Mesendoderm (in vitro differentiated cells): Measurements from ENCODE around the gene BCO1.

Source experiments
- DNase-seq: peaks from one replicate; pipeline ENCODE4 v3.0.0; 2013
- H2AK5ac ChIP-seq: 2 replicates; pipeline ENCODE4 v1.6.1; 2013; ENCODE audit warnings: low read length, inconsistent platforms
- H2BK120ac ChIP-seq: 2 replicates; pipeline ENCODE4 v1.6.1; 2013; ENCODE audit warnings: low read depth, mild to moderate bottlenecking, low read length, moderate library complexity, mixed read lengths
- H2BK15ac ChIP-seq: replicated peaks from 2 replicates; pipeline ENCODE4 v1.6.1; 2013; ENCODE audit warnings: low read depth, mild to moderate bottlenecking, moderate library complexity
- H2BK5ac ChIP-seq: 2 replicates; pipeline ENCODE4 v1.6.1; 2013; ENCODE audit warnings: low read length, inconsistent platforms
- H3K18ac ChIP-seq: 2 replicates; pipeline ENCODE4 v1.6.1; 2013; ENCODE audit warnings: mild to moderate bottlenecking, low read length, mixed read lengths
- H3K23ac ChIP-seq: one replicate; pipeline ENCODE4 v1.6.1; 2013; ENCODE audit warnings: low read length
- H3K27ac ChIP-seq: 2 replicates; pipeline ENCODE4 v1.5.1; 2013; ENCODE audit warnings: low read depth, mild to moderate bottlenecking, inconsistent platforms, low read length, moderate library complexity
- H3K27me3 ChIP-seq: 2 replicates; pipeline ENCODE4 v1.6.1; 2013; ENCODE audit warnings: low read length, control low read depth, mild to moderate bottlenecking, inconsistent platforms; ENCODE audit not compliant: insufficient read depth, poor library complexity
- H3K36me3 ChIP-seq: 2 replicates; pipeline ENCODE4 v1.6.1; 2013; ENCODE audit warnings: low read length, inconsistent platforms; ENCODE audit not compliant: control insufficient read depth, insufficient read depth
- H3K4ac ChIP-seq: one replicate; pipeline ENCODE4 v1.6.1; 2013; ENCODE audit warnings: low read depth, mild to moderate bottlenecking, low read length, moderate library complexity
- H3K4me1 ChIP-seq: 2 replicates; pipeline ENCODE4 v1.6.1; 2013; ENCODE audit warnings: low read depth, low read length, inconsistent platforms; ENCODE audit not compliant: control insufficient read depth
- H3K4me2 ChIP-seq: 2 replicates; pipeline ENCODE4 v1.6.1; 2013; ENCODE audit warnings: low read length
- H3K4me3 ChIP-seq: 2 replicates; pipeline ENCODE4 v1.5.1; 2013; ENCODE audit warnings: mild to moderate bottlenecking, low read length
- H3K56ac ChIP-seq: one replicate; pipeline ENCODE4 v1.6.1; 2013; ENCODE audit warnings: low read length
- H3K79me1 ChIP-seq: 2 replicates; pipeline ENCODE4 v1.6.1; 2013; ENCODE audit warnings: low read length, inconsistent platforms
- H3K79me2 ChIP-seq: 2 replicates; pipeline ENCODE4 v1.6.1; 2013; ENCODE audit warnings: mild to moderate bottlenecking, low read length; ENCODE audit not compliant: control insufficient read depth, insufficient read depth
- H3K9ac ChIP-seq: 2 replicates; pipeline ENCODE4 v1.6.1; 2013; ENCODE audit warnings: low read length, inconsistent platforms
- H4K5ac ChIP-seq: one replicate; pipeline ENCODE4 v1.6.1; 2013; ENCODE audit warnings: low read length
- H4K8ac ChIP-seq: one replicate; pipeline ENCODE4 v1.6.1; 2013; ENCODE audit warnings: low read depth, mild to moderate bottlenecking, control low read depth, low read length, moderate library complexity
- WGBS: extraction: QIAGEN DNeasy Blood & Tissue Kit; methylation state at CpG from one replicate; pipeline ENCODE4 v1.1.7; 2013; ENCODE audit warnings: low lambda C conversion rate, missing lambda C conversion rate; ENCODE audit not compliant: insufficient coverage; ENCODE audit errors: extremely low coverage; 5-methylcytosine and 5-hydroxymethylcytosine counted together

Gene BCO1

GRCh38 chr16:81277541-81278080 is 39.1 kb downstream of the BCO1 start:
- no peak overlapping the region for H2BK5ac ChIP-seq
- no peak overlapping the region for H3K27ac ChIP-seq
- no peak overlapping the region for H4K8ac ChIP-seq
- no peak overlapping the region for H4K5ac ChIP-seq
- H3K4me1 ChIP-seq: no peaks in the 10 kb centered on the region
- H3K4ac ChIP-seq: no peak overlapping the region
- H2BK120ac ChIP-seq: no peak overlapping the region
- H3K79me2 ChIP-seq: no peaks in the 10 kb centered on the region
- H2AK5ac ChIP-seq: no peak overlapping the region
- no peak overlapping the region for H3K18ac ChIP-seq
- no peak for DNase-seq
- H3K23ac ChIP-seq: no peak overlapping the region
- no peak overlapping the region for H2BK15ac ChIP-seq
- no peak overlapping the region for H3K4me2 ChIP-seq
- no peaks in the 10 kb centered on the region for H3K27me3 ChIP-seq
- no peak overlapping the region for H3K9ac ChIP-seq
- H3K36me3 ChIP-seq: no peaks in the 10 kb centered on the region
- no peaks in the 10 kb centered on the region for H3K79me1 ChIP-seq
- no CpG with 5 or more reads among the region's 6 CpGs for WGBS
- H3K56ac ChIP-seq: no peak overlapping the region
- no peak overlapping the region for H3K4me3 ChIP-seq

GRCh38 chr16:81278526-81278925 is 40.0 kb downstream of the BCO1 start:
- H2AK5ac ChIP-seq: no peak overlapping the region
- H3K4me1 ChIP-seq: no peaks in the 10 kb centered on the region
- no peaks in the 10 kb centered on the region for H3K27me3 ChIP-seq
- no peak overlapping the region for H4K5ac ChIP-seq
- no peaks in the 10 kb centered on the region for H3K36me3 ChIP-seq
- H4K8ac ChIP-seq: no peak overlapping the region
- H2BK15ac ChIP-seq: no peak overlapping the region
- H3K4me3 ChIP-seq: no peak overlapping the region
- no peak overlapping the region for H3K27ac ChIP-seq
- no peak overlapping the region for H2BK120ac ChIP-seq
- H3K56ac ChIP-seq: no peak overlapping the region
- H3K23ac ChIP-seq: no peak overlapping the region
- H3K9ac ChIP-seq: no peak overlapping the region
- H2BK5ac ChIP-seq: no peak overlapping the region
- H3K79me1 ChIP-seq: no peaks in the 10 kb centered on the region
- DNase-seq: no peak
- H3K4ac ChIP-seq: no peak overlapping the region
- H3K79me2 ChIP-seq: no peaks in the 10 kb centered on the region
- no CpG with 5 or more reads among the region's 4 CpGs for WGBS
- H3K18ac ChIP-seq: no peak overlapping the region
- no peak overlapping the region for H3K4me2 ChIP-seq

- Histone ChIP-seq H3K4me2 (no peak overlapping the region), H3K18ac (no peak overlapping the region), H3K27me3 (no peaks in the 10 kb centered on the region), H3K9ac (no peak overlapping the region), H2BK120ac (no peak overlapping the region), H2AK5ac (no peak overlapping the region), H2BK5ac (no peak overlapping the region), H3K79me2 (no peaks in the 10 kb centered on the region), H3K79me1 (no peaks in the 10 kb centered on the region), H3K23ac (no peak overlapping the region), H3K36me3 (no peaks in the 10 kb centered on the region), H3K4me1 (no peaks in the 10 kb centered on the region), H3K4me3 (no peak overlapping the region), H4K8ac (no peak overlapping the region), H3K4ac (no peak overlapping the region), H2BK15ac (no peak overlapping the region), H3K56ac (no peak overlapping the region), H4K5ac (no peak overlapping the region), H3K27ac (no peak overlapping the region)
- DNase-seq: no peak
- WGBS: no CpG with 5 or more reads among the region's 4 CpGs
These were observed 40.9 kb downstream of the BCO1 start for GRCh38 chr16:81279392-81279791.

- Histone ChIP-seq H3K18ac (no peak overlapping the region), H2BK5ac (no peak overlapping the region), H3K79me2 (no peaks in the 10 kb centered on the region), H4K8ac (no peak overlapping the region), H3K4me2 (no peak overlapping the region), H3K36me3 (no peaks in the 10 kb centered on the region), H3K4me1 (no peaks in the 10 kb centered on the region), H3K23ac (no peak overlapping the region), H3K4ac (no peak overlapping the region), H4K5ac (no peak overlapping the region), H3K27me3 (no peaks in the 10 kb centered on the region), H2BK120ac (no peak overlapping the region), H3K27ac (no peak overlapping the region), H2BK15ac (no peak overlapping the region), H3K9ac (no peak overlapping the region), H3K79me1 (no peaks in the 10 kb centered on the region), H3K4me3 (no peak overlapping the region), H3K56ac (no peak overlapping the region), H2AK5ac (no peak overlapping the region)
- no peak for DNase-seq
- WGBS: no CpG with 5 or more reads among the region's 3 CpGs
These were observed 41.9 kb downstream of the BCO1 start for GRCh38 chr16:81280393-81280792.

GRCh38 chr16:81283044-81283443 is 44.6 kb downstream of the BCO1 start:
- no peak overlapping the region for H4K8ac ChIP-seq
- no peak overlapping the region for H3K4me3 ChIP-seq
- no peaks in the 10 kb centered on the region for H3K36me3 ChIP-seq
- no peak overlapping the region for H2BK15ac ChIP-seq
- no peak overlapping the region for H2AK5ac ChIP-seq
- H3K4me2 ChIP-seq: no peak overlapping the region
- H3K4ac ChIP-seq: no peak overlapping the region
- H2BK120ac ChIP-seq: no peak overlapping the region
- no peak overlapping the region for H3K56ac ChIP-seq
- no peaks in the 10 kb centered on the region for H3K27me3 ChIP-seq
- H3K79me1 ChIP-seq: no peaks in the 10 kb centered on the region
- no peak for DNase-seq
- WGBS: no CpG with 5 or more reads among the region's 3 CpGs
- no peaks in the 10 kb centered on the region for H3K79me2 ChIP-seq
- H3K9ac ChIP-seq: no peak overlapping the region
- no peak overlapping the region for H3K27ac ChIP-seq
- no peak overlapping the region for H3K23ac ChIP-seq
- no peak overlapping the region for H2BK5ac ChIP-seq
- no peak overlapping the region for H4K5ac ChIP-seq
- H3K18ac ChIP-seq: no peak overlapping the region
- no peaks in the 10 kb centered on the region for H3K4me1 ChIP-seq

GRCh38 chr16:81284995-81285600 is 46.6 kb downstream of the BCO1 start:
- Histone ChIP-seq H3K23ac (no peak overlapping the region), H2BK120ac (no peak overlapping the region), H2BK5ac (no peak overlapping the region), H3K79me2 (no peaks in the 10 kb centered on the region), H3K56ac (no peak overlapping the region), H4K8ac (no peak overlapping the region), H3K27ac (no peak overlapping the region), H3K4ac (no peak overlapping the region), H3K4me1 (no peaks in the 10 kb centered on the region), H3K79me1 (no peaks in the 10 kb centered on the region), H3K18ac (no peak overlapping the region), H3K27me3 (no peaks in the 10 kb centered on the region), H4K5ac (no peak overlapping the region), H2BK15ac (no peak overlapping the region), H3K9ac (no peak overlapping the region), H2AK5ac (no peak overlapping the region), H3K4me2 (no peak overlapping the region), H3K36me3 (no peaks in the 10 kb centered on the region), H3K4me3 (no peak overlapping the region)
- WGBS: no CpG with 5 or more reads among the region's 8 CpGs
- no peak for DNase-seq
